K562 (cell line): ENCODE data around the gene AHCY. TPM values are rescaled to one million over a fixed set of nuclear protein-coding genes. Genes with fewer than 3 reads are reported as not detected.

Experiments
- ATAC-seq: fragments of 200-7000 bp; cut with Tn5 transposase; 3 replicates; pipeline ENCODE4 v1.9.1; 2020; ENCODE audit warnings: moderate library complexity
- BruUV-seq: library from RNA; stranded (reverse); fragments of 400-500 nt; replicated peaks from 2 replicates; lab custom pipeline; 2021; lab: Mats Ljungman, UMichigan
- CTCF ChIA-PET: fragments of 300-600 bp; formaldehyde crosslinking; extraction: SDS; loops from one replicate; lab custom pipeline; 2021; ENCODE audit warnings: low intra/inter-chr PET ratio; lab: Yijun Ruan, JAX
- POLR2A ChIA-PET: fragments of 300-600, 350-650 bp; sonication (Branson Sonifier 250); formaldehyde crosslinking; extraction: SDS; loops from one replicate; lab custom pipeline; 2021; ENCODE audit warnings: antibody characterized with exemption, inconsistent platforms; lab: Yijun Ruan, JAX
- DNase-seq, 4 experiments: peaks; one replicate each; pipeline versions ENCODE4 v3.0.0 to v3.0.0-alpha.2; 2011 to 2018; ENCODE audit warnings: low spot score in 3 of 4, mixed read lengths in 3 of 4; ENCODE audit errors: extremely low read depth in 1 of 4
- FAIRE-seq: peaks from 2 replicates; lab custom pipeline; 2011; peaks lifted over from hg19 to GRCh38; lab: Jason Lieb, UNC
- H2AFZ ChIP-seq: 2 replicates; pipeline ENCODE4 v1.6.0; 2011; ENCODE audit warnings: low read depth, low read length, control low read depth, inconsistent platforms
- H3K27ac ChIP-seq: fragments of 200-600 bp; 3 replicates; pipeline ENCODE4 v1.8.0; 2011; ENCODE audit warnings: low read depth, mild to moderate bottlenecking, control low read depth, inconsistent platforms, low read length, moderate library complexity, mixed read lengths; ENCODE audit errors: extremely low read depth
- H3K27me3 ChIP-seq, 2 experiments: fragments of 300-600 bp in 1 of 2; 2 replicates in 1 of 2; 3 replicates in 1 of 2; pipeline versions ENCODE4 v1.6.0 to v1.8.0; 2011; ENCODE audit warnings: inconsistent platforms in 2 of 2, low read length in 2 of 2, mild to moderate bottlenecking in 1 of 2, mixed read lengths in 1 of 2, moderate library complexity in 1 of 2; ENCODE audit not compliant: control insufficient read depth in 2 of 2, insufficient read depth in 2 of 2
- H3K36me3 ChIP-seq: fragments of 300-600 bp; 3 replicates; pipeline ENCODE4 v1.8.0; 2011; ENCODE audit warnings: mild to moderate bottlenecking, low read length, inconsistent platforms; ENCODE audit not compliant: control insufficient read depth, insufficient read depth
- H3K4me1 ChIP-seq, 2 experiments: fragments of 200-600 bp in 1 of 2; replicated peaks in 1 of 2; 2 replicates in 1 of 2; 3 replicates in 1 of 2; pipeline versions ENCODE4 v1.5.1 to v1.8.0; 2011; ENCODE audit warnings: inconsistent platforms in 2 of 2, low read length in 2 of 2, mild to moderate bottlenecking in 1 of 2, mixed read lengths in 1 of 2, moderate library complexity in 1 of 2; ENCODE audit not compliant: control insufficient read depth in 2 of 2, insufficient read depth in 2 of 2
- H3K4me2 ChIP-seq: 2 replicates; pipeline ENCODE4 v1.6.1; 2011; ENCODE audit warnings: low read length, control low read depth, inconsistent platforms, mixed read lengths; ENCODE audit not compliant: insufficient read depth
- H3K4me3 ChIP-seq: fragments of 200-600 bp; sonication (generic), shearing (Covaris generic); 2 replicates; pipeline ENCODE4 v1.5.1; 2016; ENCODE audit warnings: control low read depth, inconsistent platforms
- H3K79me2 ChIP-seq: fragments of 200-600 bp; 3 replicates; pipeline ENCODE4 v1.8.0; 2011; ENCODE audit warnings: low read length, inconsistent platforms; ENCODE audit not compliant: control insufficient read depth, insufficient read depth
- H3K9ac ChIP-seq, 2 experiments: 2 replicates each; pipeline versions ENCODE4 v1.6.0 to v1.6.1; 2011; ENCODE audit warnings: low read depth in 2 of 2, low read length in 2 of 2, control low read depth in 1 of 2, inconsistent platforms in 1 of 2, mild to moderate bottlenecking in 1 of 2, mixed read lengths in 1 of 2; ENCODE audit not compliant: insufficient read depth in 1 of 2
- H3K9me1 ChIP-seq: one replicate; pipeline ENCODE4 v1.6.0; 2011; ENCODE audit warnings: inconsistent platforms, mild to moderate bottlenecking, low read length, moderate library complexity; ENCODE audit not compliant: control insufficient read depth, insufficient read depth
- H3K9me3 ChIP-seq: replicated peaks from 2 replicates; pipeline ENCODE4 v1.5.1; 2011; ENCODE audit warnings: low read depth, low read length, inconsistent platforms; ENCODE audit not compliant: control insufficient read depth, insufficient read depth
- H4K20me1 ChIP-seq: replicated peaks from 2 replicates; pipeline ENCODE4 v1.6.1; 2011; ENCODE audit warnings: low read length, inconsistent platforms, mixed read lengths; ENCODE audit not compliant: control insufficient read depth, insufficient read depth
- AFF1 ChIP-seq, 2 experiments: fragments of 450-650 bp; IDR thresholded peaks; 2 replicates each; pipeline ENCODE4 v1.6.1; 2018; ENCODE audit warnings: mild to moderate bottlenecking in 2 of 2, low read depth in 1 of 2; ENCODE audit not compliant: partially characterized antibody in 2 of 2
- CBX3 ChIP-seq, 2 experiments: IDR thresholded peaks; 1 replicate in 1 of 2; 2 replicates in 1 of 2; pipeline ENCODE4 v1.6.1; 2012; ENCODE audit warnings: inconsistent platforms in 2 of 2, low read length in 2 of 2, borderline replicate concordance in 1 of 2, control low read depth in 1 of 2
- ETS1 ChIP-seq: conservative IDR thresholded peaks from 2 replicates; pipeline ENCODE4 v1.6.1; 2011; ENCODE audit warnings: low read depth, mild to moderate bottlenecking, low read length; ENCODE audit not compliant: control insufficient read depth
- FOXP1 ChIP-seq: sonication (generic); formaldehyde crosslinking; IDR thresholded peaks from 2 replicates; pipeline ENCODE4 v1.8.0; 2022; ENCODE audit warnings: mild to moderate bottlenecking, missing genetic modification reagents
- LARP7 ChIP-seq: fragments of 450-650 bp; IDR thresholded peaks from 2 replicates; pipeline ENCODE4 v1.6.1; 2016
- MITF ChIP-seq: IDR thresholded peaks from 2 replicates; pipeline ENCODE4 v1.6.1; 2014; ENCODE audit warnings: antibody characterized with exemption
- RAD51 ChIP-seq: fragments of 450-650 bp; IDR thresholded peaks from 2 replicates; pipeline ENCODE4 v1.7.1; 2016; ENCODE audit warnings: low read depth, mild to moderate bottlenecking, borderline replicate concordance
- SAFB2 ChIP-seq: fragments of 200-400 bp; formaldehyde crosslinking; IDR thresholded peaks from 2 replicates; pipeline ENCODE4 v1.6.1; 2018; ENCODE audit warnings: borderline replicate concordance, low read length, low read depth, moderate library complexity; ENCODE audit not compliant: severe bottlenecking
- TRIM24 ChIP-seq, 2 experiments: fragments of 450-650 bp; IDR thresholded peaks; 2 replicates each; pipeline ENCODE4 v1.6.1; 2016
- WGBS: fragments of 100-300 bp; shearing (Covaris generic); methylation state at CpG from one replicate; pipeline ENCODE4 v1.1.6; 2016; ENCODE audit warnings: low coverage, mixed read lengths; ENCODE audit not compliant: insufficient coverage; ENCODE audit errors: missing lambda C conversion rate; 5-methylcytosine and 5-hydroxymethylcytosine counted together
- in situ Hi-C: fragments of 300-500 bp; cut with MboI; formaldehyde crosslinking; loops from 4 replicates; pipeline ENCODE4 v1.15.0; 2018; ENCODE audit warnings: inconsistent platforms, mixed read lengths
- intact Hi-C: fragments of 100-400 bp; cut with micrococcal nuclease; formaldehyde crosslinking; loops from 2 replicates; pipeline ENCODE4 v1.14.2; 2022
- polyA plus RNA-seq, 8 experiments: library from polyadenylated mRNA; depleted of rRNA in 4 of 8; stranded (reverse) in 5 of 8; unstranded in 3 of 8; fragments of >200 nt; fragmentation: Nextera tagmentation in 2 of 8; fragmentation: Illumina TruSeq in 1 of 8; extraction: Ambion mirVana in 2 of 8; extraction: Trizol in 1 of 8; gene quantifications; 2 replicates each; pipeline versions ENCODE4 v1.2.1 to v1.2.3, GENCODE V29; 2011 to 2014; ENCODE audit warnings: inconsistent platforms in 1 of 8, missing spikeins in 1 of 8
- total RNA-seq, 7 experiments: library from RNA; depleted of rRNA in 6 of 7; stranded (reverse); fragments of >200 nt in 6 of 7; fragmentation: Illumina TruSeq in 2 of 7; extraction: Trizol in 2 of 7; gene quantifications; 2 replicates each; pipeline versions ENCODE4 v1.2.1 to v1.2.3, GENCODE V29; 2011 to 2021; ENCODE audit warnings: low replicate concordance in 1 of 7
- TF ChIP-seq, protein P1 (sequence below): sonication (generic); formaldehyde crosslinking; IDR thresholded peaks from 2 replicates; pipeline ENCODE4 v1.8.0; 2022; ENCODE audit warnings: missing genetic modification reagents, mild to moderate bottlenecking, borderline replicate concordance

AHCY gene
- total and polyA plus RNA-seq, 9 of the 15 experiments (the other 6 are each of a cell fraction or from before 2014, with no cell fraction given) = 82.5 to 269 (median 190) TPM

DNA sequence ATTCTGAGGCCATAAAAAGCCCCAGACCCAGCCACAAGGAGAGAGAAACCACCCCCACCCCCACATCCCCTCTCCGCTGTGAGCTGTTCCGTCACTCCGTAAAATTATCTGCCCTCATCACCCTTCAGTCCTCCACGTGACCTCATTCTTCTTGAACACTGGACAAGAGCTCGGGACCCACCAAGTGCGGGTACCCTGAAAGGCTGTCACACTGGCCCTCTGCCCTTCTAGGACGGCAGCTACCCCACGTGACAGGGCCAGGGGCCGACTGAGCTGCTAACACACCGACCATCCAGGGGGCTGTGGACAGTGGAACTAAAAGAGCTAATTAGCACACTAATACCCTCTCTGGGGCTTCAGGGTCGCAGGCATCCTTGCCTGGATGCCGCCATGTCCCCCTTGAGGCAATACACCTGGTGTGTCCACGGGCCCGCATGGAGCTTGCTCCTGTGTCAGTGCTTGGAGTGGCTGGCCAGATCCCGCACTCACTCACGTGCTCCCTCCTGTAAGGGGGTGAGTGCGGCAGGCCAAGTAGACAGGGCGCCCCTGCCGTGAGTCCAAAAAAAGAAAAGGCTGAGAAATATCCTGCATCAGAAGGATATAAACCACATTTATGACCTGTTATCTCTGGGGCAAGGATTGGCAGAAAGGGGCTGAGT, 29.2 kb upstream of the AHCY start:
- H3K27me3 ChIP-seq = no peaks in the 10 kb centered on the region
- 65% methylated on average over 17 of the region's 19 CpGs for WGBS
- no TSS peak for BruUV-seq
- no peaks in the 10 kb centered on the region for H3K9me1 ChIP-seq
- H3K9me3 ChIP-seq = no peaks in the 10 kb centered on the region; the same call in 1 of the 2 replicates
- no peaks in the 10 kb centered on the region for H3K36me3 ChIP-seq
- H3K79me2 ChIP-seq = no peaks in the 10 kb centered on the region
- FAIRE-seq (no peak), ATAC-seq (no peak; the same call in 2 of the 3 replicates), DNase-seq (no peak)
- ChIA-PET CTCF (no interaction called here), POLR2A (interaction anchor here (0.6 to 1.2 kb wide), 3 partner anchors 11 to 30 kb away, joined by 3 to 4 read pairs (median 3); partner anchors contain the start of gene ITCH)
- H3K4me2 ChIP-seq = no peak overlapping the region
- intact Hi-C loops (no loop called here), in situ Hi-C loops (no loop called here)
- no peak overlapping the region for H3K4me3 ChIP-seq
- peak overlapping the region in 1 of 2 experiments; percentile 42; a peak in 1 of 4 replicates for H3K9ac ChIP-seq
- peak overlapping the region; percentile 65 for H2AFZ ChIP-seq
- peaks cover 0 to 6% of the 10 kb centered on the region in 2 experiments; a peak in 2 of 5 replicates for H3K4me1 ChIP-seq
- no peaks in the 10 kb centered on the region for H4K20me1 ChIP-seq
- no peak overlapping the region for H3K27ac ChIP-seq
- TF ChIP-seq, protein P1, sequence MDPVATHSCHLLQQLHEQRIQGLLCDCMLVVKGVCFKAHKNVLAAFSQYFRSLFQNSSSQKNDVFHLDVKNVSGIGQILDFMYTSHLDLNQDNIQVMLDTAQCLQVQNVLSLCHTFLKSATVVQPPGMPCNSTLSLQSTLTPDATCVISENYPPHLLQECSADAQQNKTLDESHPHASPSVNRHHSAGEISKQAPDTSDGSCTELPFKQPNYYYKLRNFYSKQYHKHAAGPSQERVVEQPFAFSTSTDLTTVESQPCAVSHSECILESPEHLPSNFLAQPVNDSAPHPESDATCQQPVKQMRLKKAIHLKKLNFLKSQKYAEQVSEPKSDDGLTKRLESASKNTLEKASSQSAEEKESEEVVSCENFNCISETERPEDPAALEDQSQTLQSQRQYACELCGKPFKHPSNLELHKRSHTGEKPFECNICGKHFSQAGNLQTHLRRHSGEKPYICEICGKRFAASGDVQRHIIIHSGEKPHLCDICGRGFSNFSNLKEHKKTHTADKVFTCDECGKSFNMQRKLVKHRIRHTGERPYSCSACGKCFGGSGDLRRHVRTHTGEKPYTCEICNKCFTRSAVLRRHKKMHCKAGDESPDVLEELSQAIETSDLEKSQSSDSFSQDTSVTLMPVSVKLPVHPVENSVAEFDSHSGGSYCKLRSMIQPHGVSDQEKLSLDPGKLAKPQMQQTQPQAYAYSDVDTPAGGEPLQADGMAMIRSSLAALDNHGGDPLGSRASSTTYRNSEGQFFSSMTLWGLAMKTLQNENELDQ = no peak
- TF ChIP-seq AFF1 (IDR thresholded peaks at IDR 0.05; ENCODE audit: low read depth in 1 of 2, partially characterized antibody in 2 of 2) (no peak), RAD51 (peak; percentile 12; the same call in 1 of the 2 replicates), CBX3 (IDR thresholded peaks at IDR 0.05; ENCODE audit: borderline replicate concordance in 1 of 2, low read length in 2 of 2) (0 out of 3 replicates have a peak, but pooled peaks of 1 of the 2 experiments have one; percentile 26), ETS1 (no peak), TRIM24 (IDR thresholded peaks at IDR 0.05) (0 out of 4 replicates have a peak, but pooled peaks of 1 of the 2 experiments have one; percentile 12), SAFB2 (no peak), MITF (no peak), LARP7 (no peak), FOXP1 (no peak)
